ENCODE measurements around the gene LAPTM5. TPM values are rescaled to one million over a fixed set of nuclear protein-coding genes. Genes with fewer than 3 reads are reported as not detected.
A peak's percentile ranks its signal among the peaks of the same experiment; 100 is the strongest.

LAPTM5 gene
- total RNA-seq, 2 donors from 2014 or later: 14.9 to 39.1 TPM

DNA sequence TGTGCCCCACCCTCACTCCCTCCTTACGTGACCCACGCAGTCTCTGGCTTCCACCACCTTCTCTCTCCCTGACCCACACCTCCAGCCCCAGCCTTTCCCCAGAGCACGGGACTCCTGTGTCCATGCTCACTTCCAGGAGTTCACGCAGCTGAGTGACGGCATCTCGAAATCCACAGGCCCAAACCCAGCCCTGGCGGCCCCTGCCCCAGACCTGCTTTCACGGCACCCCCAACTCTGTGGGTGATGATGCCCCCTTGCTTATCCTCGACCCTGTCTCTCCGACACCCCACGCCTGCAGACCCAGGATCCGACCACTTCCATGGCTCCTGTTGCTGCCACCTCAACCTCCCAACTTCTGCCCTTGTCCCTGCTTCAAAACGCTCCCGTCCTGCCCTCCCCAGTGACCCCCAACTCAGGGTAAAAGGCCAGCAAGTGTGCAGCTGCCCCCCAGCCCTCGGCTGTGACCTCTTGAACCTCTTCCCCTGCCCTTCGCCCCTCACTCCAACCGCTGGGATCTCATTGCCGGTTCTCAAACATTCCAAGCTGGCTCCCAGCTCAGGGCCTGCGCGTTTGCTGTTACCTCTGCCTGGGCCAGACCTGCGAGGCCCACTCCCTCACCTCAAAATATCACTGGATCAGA is 30.4 kb upstream of the LAPTM5 start:
- no peaks in the 10 kb centered on the region for H3K9me3 ChIP-seq
- no peak for DNase-seq (ENCODE audit: low spot score)
- 86% methylated on average over 21 of the region's 21 CpGs for WGBS

DNA sequence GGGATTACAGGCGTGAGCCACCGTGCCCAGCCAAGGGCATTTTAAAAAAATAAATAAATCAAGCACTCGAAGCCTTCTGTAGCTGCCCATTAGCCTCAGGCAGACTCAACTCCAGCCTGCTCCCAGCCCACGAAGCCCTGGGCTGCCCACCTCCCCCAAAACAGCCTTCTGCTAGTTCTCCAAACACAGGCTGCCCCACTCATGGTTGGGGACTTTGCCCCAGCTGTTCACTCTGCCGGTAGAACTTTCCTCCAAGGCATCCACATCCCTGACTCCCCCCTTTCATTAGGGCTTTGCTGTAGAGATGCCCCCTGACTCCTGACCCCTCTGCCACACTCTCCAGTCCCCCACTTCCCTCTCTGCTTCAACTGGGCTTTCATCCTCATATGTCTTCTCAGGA is 29.7 kb upstream of the LAPTM5 start:
- WGBS: 90% methylated on average over 5 of the region's 5 CpGs
- no peak overlapping the region for H3K27ac ChIP-seq
- intact Hi-C loops (cut with DNase I): no loop called here

More for the DNA sequence above, 30.4 kb upstream of the LAPTM5 start:
- Histone ChIP-seq H3K36me3 (no peaks in the 10 kb centered on the region), H3K4me3 (no peak overlapping the region), H3K27me3 (replicated peaks; ENCODE audit: insufficient read depth) (no peaks in the 10 kb centered on the region), H3K4me1 (replicated peaks) (no peaks in the 10 kb centered on the region), H3K27ac (peak overlapping the region; percentile 30 to 41)
- intact Hi-C loops (cut with DNase I): no loop called here
- TF ChIP-seq, protein P1, sequence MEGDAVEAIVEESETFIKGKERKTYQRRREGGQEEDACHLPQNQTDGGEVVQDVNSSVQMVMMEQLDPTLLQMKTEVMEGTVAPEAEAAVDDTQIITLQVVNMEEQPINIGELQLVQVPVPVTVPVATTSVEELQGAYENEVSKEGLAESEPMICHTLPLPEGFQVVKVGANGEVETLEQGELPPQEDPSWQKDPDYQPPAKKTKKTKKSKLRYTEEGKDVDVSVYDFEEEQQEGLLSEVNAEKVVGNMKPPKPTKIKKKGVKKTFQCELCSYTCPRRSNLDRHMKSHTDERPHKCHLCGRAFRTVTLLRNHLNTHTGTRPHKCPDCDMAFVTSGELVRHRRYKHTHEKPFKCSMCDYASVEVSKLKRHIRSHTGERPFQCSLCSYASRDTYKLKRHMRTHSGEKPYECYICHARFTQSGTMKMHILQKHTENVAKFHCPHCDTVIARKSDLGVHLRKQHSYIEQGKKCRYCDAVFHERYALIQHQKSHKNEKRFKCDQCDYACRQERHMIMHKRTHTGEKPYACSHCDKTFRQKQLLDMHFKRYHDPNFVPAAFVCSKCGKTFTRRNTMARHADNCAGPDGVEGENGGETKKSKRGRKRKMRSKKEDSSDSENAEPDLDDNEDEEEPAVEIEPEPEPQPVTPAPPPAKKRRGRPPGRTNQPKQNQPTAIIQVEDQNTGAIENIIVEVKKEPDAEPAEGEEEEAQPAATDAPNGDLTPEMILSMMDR (IDR thresholded peaks at IDR 0.05): no peak
- no peak for TF ChIP-seq POLR2AphosphoS5 (IDR thresholded peaks at IDR 0.05)
- TF ChIP-seq POLR2A (IDR thresholded peaks at IDR 0.05): no peak

DNA sequence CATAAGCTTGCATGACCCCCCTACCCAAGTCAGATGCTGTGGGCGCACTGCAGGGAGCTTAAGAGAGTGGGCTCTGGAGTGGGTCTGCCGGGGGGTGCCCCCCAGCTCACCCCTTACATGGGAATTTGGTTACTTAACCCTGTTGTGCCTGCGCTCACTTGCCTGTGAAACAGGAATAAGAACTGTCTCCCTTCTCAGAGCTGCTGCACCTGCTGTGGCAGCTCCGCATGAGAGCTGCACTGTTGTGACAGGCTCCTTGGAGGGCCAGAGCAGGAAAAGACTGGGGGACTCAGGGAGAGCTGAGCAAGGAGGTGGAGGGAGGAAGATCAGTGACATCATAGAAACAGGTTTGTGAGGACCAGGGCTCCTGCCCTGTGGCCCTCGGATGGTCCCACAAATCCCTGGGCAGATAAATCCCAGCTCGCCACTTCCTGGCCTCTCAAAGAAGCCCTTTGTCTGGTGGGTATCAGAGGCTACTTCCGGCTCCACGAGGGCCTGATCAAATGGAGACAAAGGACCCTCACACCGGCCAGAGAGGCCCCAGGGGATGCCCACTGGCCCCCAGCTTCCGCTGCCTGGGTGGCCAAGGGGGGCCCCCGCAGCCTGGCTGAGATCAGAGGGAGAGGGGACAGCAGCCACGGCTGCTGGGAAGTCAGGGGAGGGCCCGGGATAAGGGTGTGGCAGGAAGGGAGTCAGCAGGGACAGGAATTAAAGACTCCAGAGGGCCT is 28.9 kb upstream of the LAPTM5 start:
- Histone ChIP-seq H3K4me3 (no peak overlapping the region), H3K27ac (no peak overlapping the region), H3K9me3 (no peaks in the 10 kb centered on the region), H3K36me3 (no peaks in the 10 kb centered on the region), H3K4me1 (replicated peaks) (no peaks in the 10 kb centered on the region), H3K27me3 (replicated peaks; ENCODE audit: insufficient read depth) (no peaks in the 10 kb centered on the region)
- 52% methylated on average over 13 of the region's 13 CpGs for WGBS
- no peak for TF ChIP-seq POLR2AphosphoS5 (IDR thresholded peaks at IDR 0.05)
- no peak for TF ChIP-seq POLR2A (IDR thresholded peaks at IDR 0.05)
- TF ChIP-seq, protein P1 (IDR thresholded peaks at IDR 0.05): no peak
- DNase-seq (ENCODE audit: low spot score): no peak
- intact Hi-C loops (cut with DNase I): no loop called here

More for the DNA sequence above, 29.7 kb upstream of the LAPTM5 start:
- TF ChIP-seq POLR2AphosphoS5 (IDR thresholded peaks at IDR 0.05) (no peak), POLR2A (IDR thresholded peaks at IDR 0.05) (no peak)
- TF ChIP-seq, protein P1 (IDR thresholded peaks at IDR 0.05): no peak
- no peaks in the 10 kb centered on the region for H3K4me1 ChIP-seq (replicated peaks)
- H3K9me3 ChIP-seq: no peaks in the 10 kb centered on the region
- no peak for DNase-seq (ENCODE audit: low spot score)
- no peak overlapping the region for H3K4me3 ChIP-seq
- no peaks in the 10 kb centered on the region for H3K27me3 ChIP-seq (replicated peaks; ENCODE audit: insufficient read depth)
- no peaks in the 10 kb centered on the region for H3K36me3 ChIP-seq

DNA sequence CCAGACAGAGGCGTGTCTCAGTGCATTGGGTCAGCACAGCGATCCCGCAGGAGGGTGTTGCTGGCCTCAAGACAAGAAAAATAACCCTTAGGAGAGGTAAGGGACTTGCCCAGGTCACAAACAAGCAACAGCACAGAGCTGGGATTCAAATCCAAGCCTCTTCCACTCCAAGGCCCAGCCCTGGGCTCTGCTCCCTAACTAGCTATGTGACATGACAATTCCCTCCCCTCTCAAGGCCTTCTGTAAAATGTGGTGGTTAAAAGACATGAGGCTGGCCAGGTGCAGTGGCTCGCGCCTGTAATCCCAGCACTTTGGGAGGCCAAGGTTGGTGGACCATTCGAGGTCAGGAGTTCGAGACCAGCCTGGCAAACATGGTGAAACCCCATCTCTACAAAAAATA is 28.1 kb upstream of the LAPTM5 start:
- Histone ChIP-seq H3K36me3 (no peaks in the 10 kb centered on the region), H3K4me1 (replicated peaks) (no peaks in the 10 kb centered on the region), H3K27me3 (replicated peaks; ENCODE audit: insufficient read depth) (no peaks in the 10 kb centered on the region), H3K27ac (no peak overlapping the region), H3K4me3 (no peak overlapping the region), H3K9me3 (no peaks in the 10 kb centered on the region)
- no peak for TF ChIP-seq POLR2A (IDR thresholded peaks at IDR 0.05)
- TF ChIP-seq POLR2AphosphoS5 (IDR thresholded peaks at IDR 0.05): no peak
- intact Hi-C loops (cut with DNase I): no loop called here
- 88% methylated on average over 7 of the region's 7 CpGs for WGBS
- no peak for DNase-seq (ENCODE audit: low spot score)

DNA sequence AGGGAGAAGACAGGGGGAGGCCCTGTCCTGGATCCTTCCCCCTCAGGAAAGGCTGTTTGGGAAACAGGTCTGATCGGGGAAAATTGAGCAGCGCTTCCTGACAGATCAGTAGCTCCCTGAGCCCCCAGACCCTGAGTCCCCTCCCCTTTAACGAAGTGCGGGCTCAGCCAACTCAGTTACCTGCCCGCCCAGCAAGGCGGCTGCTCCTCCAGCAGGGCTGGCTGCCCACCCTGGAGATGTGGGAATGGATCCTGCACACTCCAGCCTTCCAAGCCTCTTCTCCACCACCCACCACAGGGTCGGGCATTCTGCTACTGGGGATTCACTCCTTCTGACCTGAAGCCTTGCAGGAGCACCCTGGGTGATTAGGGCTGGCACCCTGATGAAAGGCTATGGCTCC is 27.6 kb upstream of the LAPTM5 start:
- WGBS: 86% methylated on average over 7 of the region's 7 CpGs
- DNase-seq (ENCODE audit: low spot score): no peak
- H3K27me3 ChIP-seq (replicated peaks; ENCODE audit: insufficient read depth): no peaks in the 10 kb centered on the region
- H3K4me3 ChIP-seq: no peak overlapping the region
- intact Hi-C loops (cut with DNase I): no loop called here
- TF ChIP-seq POLR2A (IDR thresholded peaks at IDR 0.05) (no peak), POLR2AphosphoS5 (IDR thresholded peaks at IDR 0.05) (no peak)
- TF ChIP-seq, protein P1 (IDR thresholded peaks at IDR 0.05): no peak
- H3K27ac ChIP-seq: no peak overlapping the region
- no peaks in the 10 kb centered on the region for H3K4me1 ChIP-seq (replicated peaks)
- H3K36me3 ChIP-seq: no peaks in the 10 kb centered on the region
- no peaks in the 10 kb centered on the region for H3K9me3 ChIP-seq

Data from prostate gland (tissue), 2 donors.